ENCODE measurements around the gene SUN5. TPM values are rescaled to one million over a fixed set of nuclear protein-coding genes. Genes with fewer than 3 reads are reported as not detected.
A peak's percentile ranks its signal among the peaks of the same experiment; 100 is the strongest.
"Not testable (repeated sequence)": the region's sequence is repeated elsewhere in the genome, so short reads cannot be mapped to it uniquely, and the experiment has no call there.

SUN5 gene
- total RNA-seq, 2 experiments from 2014 or later: not detected

DNA sequence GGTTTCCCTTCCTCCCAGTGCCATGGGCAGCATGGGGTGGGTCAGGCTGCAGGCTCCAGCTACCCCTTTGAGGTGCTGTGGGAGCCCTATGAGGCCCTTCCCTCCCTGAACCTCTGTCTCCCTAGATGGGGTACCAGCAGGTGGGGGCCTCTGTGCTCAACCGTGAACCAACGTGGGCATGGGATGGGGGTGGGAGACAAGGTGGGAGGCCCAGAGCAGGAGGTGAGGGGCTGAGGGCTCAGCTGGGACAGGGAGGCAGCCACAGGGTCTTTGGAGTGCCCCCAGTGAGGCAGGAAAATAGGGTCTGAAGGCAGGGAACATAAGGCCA lies 33.3 kb downstream of the SUN5 start:
- H3K9me3 Mint-ChIP-seq: peaks cover 3% of the 10 kb centered on the region
- no peak overlapping the region for H3K27ac Mint-ChIP-seq
- H3K4me3 Mint-ChIP-seq: no peak overlapping the region
- H3K36me3 Mint-ChIP-seq: peaks cover 4% of the 10 kb centered on the region
- no peaks in the 10 kb centered on the region for H3K27me3 Mint-ChIP-seq
- no peak for DNase-seq
- H3K4me1 Mint-ChIP-seq: peaks cover 79% of the 10 kb centered on the region

DNA sequence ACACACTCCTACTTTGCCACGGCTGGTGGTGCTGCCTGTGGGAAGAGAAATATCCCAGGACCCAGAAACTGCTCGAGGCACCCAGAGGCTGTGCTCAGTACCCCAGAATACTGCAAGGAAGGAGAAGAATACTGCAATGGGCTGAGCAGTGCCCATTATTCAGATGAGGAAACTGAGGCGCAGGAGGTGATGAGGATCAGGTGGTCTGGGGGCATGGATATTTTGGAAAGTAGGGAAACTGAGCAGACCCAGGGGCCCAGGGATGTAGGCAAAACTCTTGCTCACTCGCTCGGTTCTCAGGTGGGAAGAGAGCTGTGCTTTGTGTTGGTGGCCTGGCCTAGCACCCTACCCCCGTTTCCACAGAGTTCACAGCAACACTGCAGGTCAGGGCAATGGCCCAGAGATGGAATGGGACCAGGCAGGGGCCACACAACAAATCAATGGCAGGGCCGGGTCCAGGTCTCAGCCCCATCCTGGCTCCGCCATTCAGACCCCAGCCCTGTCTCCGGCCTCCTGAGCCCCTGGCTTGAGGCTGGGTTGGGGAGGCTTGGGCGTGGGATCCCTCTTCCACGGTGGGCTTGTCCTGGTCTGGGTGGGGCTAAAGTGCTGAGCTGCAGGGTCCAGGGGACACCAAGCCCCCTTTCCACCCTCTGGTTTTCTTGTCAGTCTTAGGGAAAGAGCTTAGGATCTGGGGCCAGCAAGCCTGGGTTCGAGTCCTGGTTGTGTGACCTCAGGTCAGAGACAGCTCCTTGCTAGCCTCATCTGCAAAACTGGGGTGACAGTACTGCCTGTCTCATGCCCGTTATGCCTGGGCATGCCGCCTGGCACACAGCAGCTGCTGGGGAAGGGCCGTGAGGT lies 33.9 kb downstream of the SUN5 start:
- no peak for DNase-seq
- Mint-ChIP-seq H3K36me3 (peaks cover 4% of the 10 kb centered on the region), H3K4me3 (no peak overlapping the region), H3K4me1 (peaks cover 82% of the 10 kb centered on the region), H3K27ac (no peak overlapping the region), H3K9me3 (peaks cover 3% of the 10 kb centered on the region), H3K27me3 (no peaks in the 10 kb centered on the region)

DNA sequence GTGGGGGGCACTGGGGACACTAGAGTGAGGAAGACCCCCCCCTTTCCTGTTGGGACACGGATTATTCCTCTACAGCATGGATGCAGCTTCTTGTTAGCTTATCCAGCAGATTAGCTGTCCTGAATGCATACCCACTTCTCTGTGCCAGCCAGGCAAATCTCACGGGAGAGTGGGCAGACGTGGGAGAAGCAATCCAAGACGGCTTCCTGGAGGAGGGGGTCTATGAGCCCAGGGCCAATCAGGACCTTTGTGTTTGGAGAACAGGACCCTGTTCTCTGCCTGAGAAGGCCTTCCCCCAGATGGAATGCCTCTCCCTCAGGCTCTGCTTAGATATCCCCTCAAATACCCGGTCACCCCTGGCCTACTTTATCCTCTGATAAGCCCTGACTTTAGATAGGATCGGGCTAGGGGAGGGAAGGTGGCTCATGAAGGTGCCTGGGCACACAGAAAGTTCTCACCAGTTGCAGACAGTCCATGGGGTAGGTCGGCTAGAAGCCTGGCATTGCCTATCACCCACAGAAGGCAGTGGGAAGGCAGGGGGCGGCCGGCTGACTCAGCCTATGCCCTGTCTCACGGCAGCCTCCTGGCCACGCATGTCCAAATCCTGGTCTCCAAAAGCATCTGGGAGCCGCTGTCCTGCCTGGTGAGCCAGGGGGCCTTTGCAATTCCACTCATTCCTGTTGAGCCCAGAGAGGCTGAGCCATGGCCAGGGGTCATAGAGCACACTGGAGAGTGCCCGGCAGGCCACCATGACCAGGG lies 34.7 kb downstream of the SUN5 start:
- H3K27me3 Mint-ChIP-seq: no peaks in the 10 kb centered on the region
- no peak for DNase-seq
- H3K4me1 Mint-ChIP-seq: peaks cover 80% of the 10 kb centered on the region
- peaks cover 4% of the 10 kb centered on the region for H3K36me3 Mint-ChIP-seq
- no peaks in the 10 kb centered on the region for H3K9me3 Mint-ChIP-seq
- no peak overlapping the region for H3K27ac Mint-ChIP-seq
- H3K4me3 Mint-ChIP-seq: no peak overlapping the region

DNA sequence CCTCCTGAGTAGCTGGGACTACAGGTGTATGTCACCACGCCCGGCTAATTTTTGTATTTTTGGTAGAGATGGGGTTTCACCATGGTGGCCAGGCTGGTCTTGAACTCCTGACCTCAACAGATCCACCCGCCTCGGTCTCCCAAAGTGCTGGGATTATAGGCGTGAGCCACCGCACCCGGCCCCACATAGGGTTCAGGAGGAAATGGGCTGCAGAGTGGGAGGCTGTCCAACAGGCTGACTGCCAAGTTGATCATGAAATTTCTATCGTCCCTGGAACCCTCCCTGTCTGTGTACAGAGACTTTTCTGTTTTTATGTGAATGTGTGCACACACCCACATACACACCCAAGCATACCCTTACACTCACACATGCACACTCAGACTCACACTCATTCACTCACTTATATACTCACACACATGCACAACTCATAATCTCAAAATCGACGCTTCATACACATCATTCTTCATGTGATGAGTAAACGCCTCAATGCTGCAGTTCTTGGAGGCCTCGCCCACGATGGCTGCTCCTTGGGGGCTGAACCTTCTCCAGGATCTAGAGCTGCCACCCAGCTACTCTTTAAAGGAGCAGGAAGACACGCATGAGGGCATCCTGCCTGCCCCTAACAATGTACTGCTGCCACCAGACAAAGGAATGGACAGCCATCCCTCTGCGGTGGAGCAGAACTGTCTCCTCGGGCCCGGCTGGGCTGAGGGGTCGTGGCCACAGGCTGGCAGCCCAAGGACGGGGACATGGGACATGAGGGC lies 35.6 kb downstream of the SUN5 start:
- peaks cover 4% of the 10 kb centered on the region for H3K36me3 Mint-ChIP-seq
- no peak overlapping the region for H3K27ac Mint-ChIP-seq
- no peaks in the 10 kb centered on the region for H3K27me3 Mint-ChIP-seq
- peak; percentile 41 for DNase-seq
- no peaks in the 10 kb centered on the region for H3K9me3 Mint-ChIP-seq
- peaks cover 77% of the 10 kb centered on the region for H3K4me1 Mint-ChIP-seq
- H3K4me3 Mint-ChIP-seq: no peak overlapping the region

DNA sequence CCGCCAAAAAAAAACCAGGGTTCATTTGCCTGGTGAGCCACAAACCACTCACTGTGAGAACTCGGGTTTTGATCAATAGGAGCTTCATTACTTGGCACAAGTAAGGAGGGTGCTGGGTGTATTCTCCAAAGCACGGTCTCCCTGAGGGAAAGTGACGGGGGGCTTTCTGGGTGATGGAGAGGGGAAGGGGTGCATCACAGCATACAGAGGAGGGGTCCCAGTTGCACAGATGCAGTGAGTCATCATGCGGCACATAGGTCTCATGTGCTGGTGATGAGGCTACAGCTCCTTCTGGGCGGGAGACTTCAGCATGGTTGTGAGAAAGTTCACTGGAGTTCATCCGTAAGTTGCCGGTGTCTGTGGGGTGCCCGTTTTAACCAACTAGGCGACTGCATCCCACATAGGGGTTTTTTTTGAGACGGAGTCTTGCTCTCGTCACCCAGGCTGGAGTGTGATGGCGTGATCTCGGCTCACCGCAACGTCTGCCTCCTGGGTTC lies 36.2 kb downstream of the SUN5 start:
- Mint-ChIP-seq H3K4me1 (peaks cover 75% of the 10 kb centered on the region), H3K4me3 (peak overlapping the region; percentile 22), H3K36me3 (peaks cover 4% of the 10 kb centered on the region), H3K27ac (no peak overlapping the region), H3K9me3 (no peaks in the 10 kb centered on the region), H3K27me3 (no peaks in the 10 kb centered on the region)
- peak; percentile 47 for DNase-seq

DNA sequence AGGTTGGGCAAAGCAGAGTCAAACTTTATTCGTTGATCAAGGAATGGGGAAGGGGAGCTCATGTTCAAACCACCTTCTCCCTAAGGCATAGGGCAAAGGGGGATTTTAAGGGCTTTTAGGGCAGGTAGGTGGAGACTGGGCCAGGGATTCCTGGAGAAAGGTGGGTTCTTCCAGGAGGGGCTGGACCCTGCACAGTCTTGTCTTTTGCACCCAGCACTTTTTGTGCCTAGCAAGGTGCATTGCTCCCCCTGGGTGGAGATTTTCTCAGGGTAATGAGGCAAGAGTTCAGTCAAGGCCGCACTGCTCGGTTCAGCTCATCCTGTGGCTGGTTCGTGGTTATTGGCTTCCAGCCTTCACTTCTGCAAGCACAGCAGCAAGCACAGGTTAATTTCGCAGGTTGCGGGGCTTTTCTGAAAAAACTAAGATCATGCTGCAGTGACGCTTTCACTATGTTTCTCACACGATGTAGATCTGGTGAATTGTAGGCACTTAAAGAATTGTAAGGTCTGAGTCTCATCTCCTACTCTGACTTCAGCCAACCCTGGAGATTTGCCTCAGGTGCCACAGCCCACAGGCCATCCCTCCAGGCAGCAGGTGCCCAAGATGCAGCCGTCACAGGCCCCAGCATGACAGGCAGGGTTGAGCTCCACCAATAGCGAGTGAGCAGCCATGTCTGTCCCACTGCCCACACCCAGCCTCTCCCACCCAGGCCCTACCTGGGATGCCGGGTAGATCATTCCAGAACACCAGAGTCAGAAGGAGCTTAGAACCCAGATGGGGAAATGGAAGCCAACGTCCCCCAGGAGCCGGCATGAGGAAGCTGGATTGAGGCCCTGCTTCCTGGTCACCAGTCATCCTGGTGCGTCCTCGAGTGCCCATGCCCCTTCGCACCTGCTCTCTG lies 37.1 kb downstream of the SUN5 start:
- DNase-seq: peak; percentile 57
- Mint-ChIP-seq H3K9me3 (no peaks in the 10 kb centered on the region), H3K4me1 (peaks cover 73% of the 10 kb centered on the region), H3K36me3 (peaks cover 4% of the 10 kb centered on the region), H3K27ac (peak overlapping the region; percentile 49), H3K4me3 (peak overlapping the region; percentile 33), H3K27me3 (no peaks in the 10 kb centered on the region)

DNA sequence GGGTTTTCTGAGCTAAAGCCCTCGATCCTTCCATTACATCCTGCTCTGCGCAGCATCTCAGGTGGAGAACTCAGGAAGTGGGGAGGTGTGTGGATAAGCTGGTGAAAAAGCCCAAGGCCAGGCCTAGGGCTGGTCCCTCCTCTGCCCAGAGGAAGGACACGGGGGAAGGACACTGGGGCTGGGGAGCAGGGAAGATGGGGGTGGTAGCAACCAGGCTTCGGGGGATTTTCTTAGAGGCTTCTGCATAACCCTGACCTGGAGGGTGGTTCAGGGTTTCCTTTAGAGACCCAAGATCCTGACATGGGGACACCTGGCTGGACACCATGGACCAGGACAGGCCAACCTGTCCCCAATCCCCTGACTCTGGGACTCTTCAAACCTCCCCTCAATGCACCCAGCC lies 37.9 kb downstream of the SUN5 start:
- H3K27ac Mint-ChIP-seq: peak overlapping the region; percentile 49

DNA sequence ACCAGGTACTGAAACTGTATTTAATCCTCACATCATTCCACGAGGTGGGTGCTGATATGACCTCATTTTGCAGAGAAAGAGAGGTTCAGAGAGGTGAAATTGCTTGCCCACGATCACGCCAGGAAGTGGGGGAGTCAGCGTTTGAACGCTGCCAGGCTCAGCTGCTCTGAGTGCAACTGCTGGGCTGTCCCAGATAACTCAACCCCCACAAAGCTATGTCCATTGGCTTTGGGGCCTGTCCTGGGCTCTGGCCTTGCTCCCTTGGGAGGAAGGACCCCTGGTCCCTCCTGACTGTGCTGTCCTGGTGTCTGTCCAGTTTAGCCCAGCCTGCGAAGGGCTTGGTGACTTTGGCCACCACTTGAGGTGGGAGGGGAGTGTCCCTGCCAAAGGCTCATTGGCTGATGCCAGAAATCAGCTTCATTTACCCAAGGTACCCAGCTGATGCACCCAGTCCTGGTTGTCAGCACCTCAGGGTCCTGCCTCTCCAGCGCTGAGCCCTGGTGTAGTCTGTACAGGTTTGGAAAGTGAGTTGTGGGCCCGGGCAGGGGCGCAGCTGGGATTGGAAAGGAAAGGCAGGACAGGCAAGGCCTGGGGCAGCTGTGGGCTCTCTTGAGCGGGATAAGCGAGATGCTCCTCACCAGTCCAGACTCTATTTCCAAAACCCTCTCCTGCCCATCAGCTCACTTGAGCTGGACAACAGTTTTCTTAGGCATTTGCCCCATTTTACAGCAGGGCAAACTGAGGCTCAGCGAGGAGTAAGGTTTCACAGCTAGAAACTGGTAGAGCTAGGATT lies 38.5 kb downstream of the SUN5 start:
- Mint-ChIP-seq H3K36me3 (peaks cover 4% of the 10 kb centered on the region), H3K9me3 (no peaks in the 10 kb centered on the region), H3K4me1 (peaks cover 75% of the 10 kb centered on the region), H3K27me3 (no peaks in the 10 kb centered on the region), H3K4me3 (no peak overlapping the region), H3K27ac (no peak overlapping the region)
- no peak for DNase-seq

More for the DNA sequence above, 37.9 kb downstream of the SUN5 start:
- H3K4me1 Mint-ChIP-seq: peaks cover 76% of the 10 kb centered on the region
- H3K36me3 Mint-ChIP-seq: peaks cover 4% of the 10 kb centered on the region
- no peaks in the 10 kb centered on the region for H3K27me3 Mint-ChIP-seq
- no peak overlapping the region for H3K4me3 Mint-ChIP-seq
- H3K9me3 Mint-ChIP-seq: no peaks in the 10 kb centered on the region
- DNase-seq: no peak

DNA sequence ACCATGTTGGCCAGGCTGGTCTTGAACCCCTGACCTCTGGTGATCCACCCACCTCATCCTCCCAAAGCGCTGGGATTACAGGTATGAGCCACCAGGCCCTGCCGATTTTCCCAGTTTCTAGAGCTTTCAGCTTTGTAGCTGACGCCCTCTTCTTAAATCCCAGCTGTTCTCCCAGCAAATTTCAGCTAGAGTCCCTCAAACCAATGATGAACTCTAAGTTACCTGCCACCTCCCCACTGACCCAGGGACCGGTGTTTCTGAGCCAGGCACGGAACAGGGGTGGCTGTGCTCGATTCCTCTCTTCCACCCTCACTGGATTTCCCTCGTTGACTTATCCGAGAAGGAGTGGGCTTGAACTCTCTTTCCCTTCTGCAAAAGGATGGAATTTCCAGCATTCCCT lies 39.1 kb downstream of the SUN5 start:
- H3K4me1 Mint-ChIP-seq: peaks cover 70% of the 10 kb centered on the region
- no peaks in the 10 kb centered on the region for H3K27me3 Mint-ChIP-seq
- no peaks in the 10 kb centered on the region for H3K9me3 Mint-ChIP-seq
- DNase-seq: no peak
- peaks cover 4% of the 10 kb centered on the region for H3K36me3 Mint-ChIP-seq
- no peak overlapping the region for H3K27ac Mint-ChIP-seq
- no peak overlapping the region for H3K4me3 Mint-ChIP-seq

DNA sequence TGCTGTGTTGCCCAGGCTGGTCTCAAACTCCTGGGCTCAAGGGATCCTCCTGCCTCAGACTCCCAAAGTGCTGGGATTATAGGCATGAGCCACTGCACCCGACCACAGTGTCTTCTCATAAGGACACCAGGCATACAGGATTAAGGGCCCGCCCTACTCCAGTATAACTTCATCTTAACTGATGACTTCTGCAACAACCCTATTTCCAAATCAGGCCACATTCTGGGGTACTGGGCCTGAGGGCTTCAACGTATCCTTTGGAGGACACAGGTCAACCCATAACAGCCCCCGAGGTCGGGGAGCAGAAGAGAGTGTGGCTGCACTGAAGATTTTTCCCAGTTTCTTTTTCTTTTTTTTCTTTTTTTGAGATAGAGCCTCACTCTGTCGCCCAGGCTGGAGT lies 39.7 kb downstream of the SUN5 start:
- Mint-ChIP-seq H3K27me3 (no peaks in the 10 kb centered on the region), H3K27ac (no peak overlapping the region), H3K36me3 (peaks cover 4% of the 10 kb centered on the region), H3K4me1 (peaks cover 64% of the 10 kb centered on the region), H3K9me3 (no peaks in the 10 kb centered on the region), H3K4me3 (no peak overlapping the region)
- DNase-seq: no peak

DNA sequence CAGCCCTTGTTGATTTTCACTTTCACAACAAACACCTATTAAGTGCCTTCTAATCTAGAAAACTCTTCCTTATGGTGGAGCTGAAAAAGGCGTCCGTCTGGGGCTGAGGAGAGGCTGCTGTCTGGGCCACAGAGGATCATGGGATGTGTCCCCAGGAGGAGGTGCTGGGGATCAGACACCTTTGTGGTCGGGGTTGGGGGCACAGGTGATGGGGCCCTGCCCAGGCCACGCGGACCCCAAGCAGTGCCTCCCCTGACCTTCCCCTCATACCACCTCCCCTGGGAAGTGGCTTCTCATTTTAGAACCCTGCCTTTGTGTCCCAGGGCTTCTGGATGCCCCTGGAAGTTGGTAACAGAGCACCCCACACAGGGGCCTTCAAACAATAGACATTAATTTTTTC lies 41.1 kb downstream of the SUN5 start:
- no peak overlapping the region for H3K27ac Mint-ChIP-seq
- DNase-seq: no peak

DNA sequence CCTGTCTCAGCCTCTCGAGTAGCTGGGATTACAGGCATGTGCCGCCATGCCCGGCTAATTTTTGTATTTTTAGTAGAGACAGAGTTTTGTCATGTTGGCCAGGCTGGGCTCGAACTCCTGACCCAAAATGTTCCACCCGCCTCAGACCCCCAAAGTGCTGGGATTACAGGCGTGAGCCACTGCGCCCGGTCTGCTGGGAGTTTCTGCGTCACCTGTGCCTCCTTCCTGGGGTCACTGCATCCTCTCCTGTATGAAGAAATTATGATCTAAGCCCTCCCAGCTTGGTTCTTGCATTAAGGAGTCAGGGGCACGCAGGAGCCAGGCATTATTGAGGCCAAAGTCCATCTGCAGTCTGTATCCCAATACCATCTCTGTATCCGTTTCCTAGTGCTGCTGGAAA lies 41.6 kb downstream of the SUN5 start:
- not testable (repeated sequence) for H3K9me3 Mint-ChIP-seq, H3K36me3 Mint-ChIP-seq, DNase-seq, H3K4me3 Mint-ChIP-seq, H3K27ac Mint-ChIP-seq, H3K27me3 Mint-ChIP-seq
- peaks cover 45% of the 10 kb centered on the region for H3K4me1 Mint-ChIP-seq

More for the DNA sequence above, 41.1 kb downstream of the SUN5 start:
- Mint-ChIP-seq H3K4me1 (peaks cover 50% of the 10 kb centered on the region), H3K9me3 (no peaks in the 10 kb centered on the region), H3K27me3 (no peaks in the 10 kb centered on the region), H3K36me3 (no peaks in the 10 kb centered on the region), H3K4me3 (no peak overlapping the region)

DNA sequence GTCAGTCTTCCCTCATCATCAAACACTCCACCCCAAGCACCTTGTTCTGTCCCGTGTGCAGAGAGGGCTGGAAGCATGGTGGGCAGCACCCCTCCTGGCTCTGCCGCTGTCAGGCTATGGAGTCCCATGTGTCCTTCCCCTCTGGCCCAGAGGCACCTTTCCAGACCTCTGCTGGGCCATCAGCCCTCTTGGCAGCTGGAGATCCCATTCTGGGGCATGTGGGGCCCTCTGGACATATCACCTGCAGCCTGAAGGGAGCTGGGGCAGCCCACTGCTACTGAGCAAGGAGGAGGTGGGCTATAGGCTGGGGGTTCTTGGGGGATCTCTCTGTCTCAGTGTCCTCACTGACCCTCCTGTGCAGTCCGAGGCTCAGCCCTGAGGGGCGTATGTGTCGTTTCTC lies 42.2 kb downstream of the SUN5 start:
- peaks cover 4% of the 10 kb centered on the region for H3K36me3 Mint-ChIP-seq
- peaks cover 5% of the 10 kb centered on the region for H3K9me3 Mint-ChIP-seq
- peaks cover 39% of the 10 kb centered on the region for H3K4me1 Mint-ChIP-seq
- H3K27me3 Mint-ChIP-seq: no peaks in the 10 kb centered on the region
- no peak overlapping the region for H3K27ac Mint-ChIP-seq
- DNase-seq: no peak
- no peak overlapping the region for H3K4me3 Mint-ChIP-seq

Measured in activated naive CD8-positive, alpha-beta T cell treated with anti-CD3 and anti-CD28 coated beads for 36 hours (primary cell).